ENCODE results near the gene PCDHGA5.
A peak's percentile ranks its signal among the peaks of the same experiment; 100 is the strongest.

Gene PCDHGA5

DNA sequence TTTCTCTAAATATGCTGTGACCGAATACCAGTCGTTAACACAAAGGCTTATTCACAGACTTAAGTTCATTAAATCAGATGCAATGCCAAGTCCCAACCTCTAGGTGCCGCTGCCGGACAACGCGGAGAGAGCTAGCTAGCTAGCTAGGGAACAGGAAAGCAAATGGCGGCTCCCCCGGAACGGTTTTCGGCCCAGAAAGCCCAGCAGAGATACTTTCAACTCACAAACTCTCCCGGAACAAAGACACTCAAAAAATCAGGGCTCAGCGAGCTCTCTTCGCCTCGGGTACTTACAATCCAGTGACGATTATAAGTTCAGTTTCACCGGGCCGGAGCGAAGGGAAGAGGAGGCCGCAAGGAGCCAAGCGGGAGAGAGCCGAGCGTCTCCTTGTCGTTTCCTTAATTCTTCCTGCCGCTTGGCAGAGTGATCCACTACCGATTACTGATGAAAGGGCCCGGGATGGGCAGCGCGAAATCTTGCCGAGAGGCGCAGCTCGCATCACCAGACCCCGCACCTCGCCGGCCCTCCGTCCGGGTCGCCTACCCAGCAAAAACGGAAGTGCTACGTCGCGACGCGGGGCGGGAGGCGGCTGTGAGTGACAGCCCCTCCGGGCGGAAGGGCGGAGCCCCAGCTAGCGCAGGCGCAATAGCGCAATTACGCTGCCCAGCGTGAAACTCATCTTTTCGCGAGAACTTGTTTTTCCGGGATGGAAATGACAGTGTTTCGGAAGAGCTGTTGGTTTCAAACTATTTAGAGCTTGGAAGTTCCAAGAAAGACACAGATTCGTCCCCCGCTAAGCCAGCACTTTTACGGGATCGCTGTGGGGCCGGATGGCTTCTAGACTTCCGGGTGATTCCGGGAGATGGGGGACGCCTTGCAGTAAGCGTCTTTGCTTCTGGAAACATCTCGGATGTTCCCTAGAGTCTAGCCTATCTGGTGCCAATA lies 43.5 kb upstream of the PCDHGA5 start, which contains the start of gene TAF7:
Gene TAF7 (minus strand): TSS at position 560 of the 945 bp plus-strand sequence. CDS start 740 bp downstream, outside the sequence.
- Histone ChIP-seq H3K27ac (ENCODE audit: low read length, poor library complexity, severe bottlenecking) (peak within 1 kb of the TSS; percentile 97), H3K36me3 (ENCODE audit: control insufficient read depth in 1 of 2, insufficient read depth in 2 of 2, low read depth in 1 of 2, low read length in 2 of 2) (peaks cover 11 to 34% of the 10 kb centered on the region in 2 experiments), H3K4me1 (ENCODE audit: control insufficient read depth, insufficient read depth, low read depth, low read length) (no peaks in the 10 kb centered on the region), H3K4ac (ENCODE audit: low read depth in 1 of 2, low read length in 2 of 2) (peak within 1 kb of the TSS; percentile 30 to 79), H2BK5ac (ENCODE audit: low read depth, low read length, poor library complexity, severe bottlenecking) (peak within 1 kb of the TSS; percentile 61), H2BK12ac (ENCODE audit: low read length in 2 of 2) (no peak within 1 kb of the TSS), H2AK5ac (ENCODE audit: low read length, severe bottlenecking) (no peak within 1 kb of the TSS), H3K18ac (ENCODE audit: low read depth in 1 of 2, low read length in 2 of 2) (peak within 1 kb of the TSS; percentile 41 to 97), H3K14ac (ENCODE audit: low read length in 2 of 2) (no peak within 1 kb of the TSS), H2BK15ac (ENCODE audit: low read depth, poor library complexity, severe bottlenecking) (no peak within 1 kb of the TSS), H2BK120ac (ENCODE audit: low read depth, low read length) (no peak within 1 kb of the TSS), H3K4me3 (ENCODE audit: insufficient read depth in 1 of 2, low read depth in 1 of 2, low read length in 2 of 2) (peak within 1 kb of the TSS; percentile 63 to 92), H2AFZ (ENCODE audit: low read depth, low read length) (peak within 1 kb of the TSS; percentile 75), H3K4me2 (ENCODE audit: low read length, poor library complexity, severe bottlenecking) (peak within 1 kb of the TSS; percentile 63), H4K91ac (ENCODE audit: low read length) (peak within 1 kb of the TSS; percentile 82), H3K9ac (ENCODE audit: low read length) (peak within 1 kb of the TSS; percentile 98), H3K79me1 (replicated peaks; ENCODE audit: low read length, poor library complexity, severe bottlenecking) (peaks cover 8% of the 10 kb centered on the region), H3K23ac (ENCODE audit: low read length in 2 of 2) (no peak within 1 kb of the TSS), H3K9me3 (ENCODE audit: control insufficient read depth, low read length) (peaks cover 54% of the 10 kb centered on the region), H3K27me3 (ENCODE audit: control insufficient read depth in 1 of 2, insufficient read depth in 1 of 2, low read length in 2 of 2) (no peaks in the 10 kb centered on the region), H4K8ac (ENCODE audit: low read length) (peak within 1 kb of the TSS; percentile 97)
- peak; percentile 93 for DNase-seq
- under 1% methylated on average over 66 of the region's 67 CpGs for WGBS

DNA sequence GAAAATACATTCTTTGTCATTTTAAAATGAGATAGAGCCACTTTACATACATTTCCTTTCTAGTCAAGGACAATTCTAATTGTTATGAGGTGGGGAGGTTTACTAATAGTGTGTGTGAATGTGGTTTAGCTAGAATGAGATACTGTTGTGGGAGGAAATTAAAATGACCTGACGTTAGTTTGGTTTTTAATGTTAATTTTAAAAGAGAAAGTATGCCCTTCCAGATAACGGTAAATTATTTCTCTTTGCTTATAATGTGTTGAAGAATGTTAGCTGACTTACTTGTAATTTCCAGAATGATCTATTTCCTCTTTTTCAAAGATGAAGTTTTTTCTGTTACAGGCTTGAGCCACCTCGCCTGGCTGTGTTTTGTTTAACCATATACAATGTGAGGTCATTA lies 41.7 kb upstream of the PCDHGA5 start:
- H3K9ac ChIP-seq (ENCODE audit: low read length) = no peak overlapping the region
- peaks cover 37% of the 10 kb centered on the region for H3K9me3 ChIP-seq (ENCODE audit: control insufficient read depth, low read length)
- no peak overlapping the region for H3K14ac ChIP-seq (ENCODE audit: low read length in 2 of 2)
- H3K4me2 ChIP-seq (ENCODE audit: low read length, poor library complexity, severe bottlenecking) = no peak overlapping the region
- no peak overlapping the region for H4K91ac ChIP-seq (ENCODE audit: low read length)
- no peaks in the 10 kb centered on the region for H3K4me1 ChIP-seq (ENCODE audit: control insufficient read depth, insufficient read depth, low read depth, low read length)
- no peak overlapping the region for H3K4ac ChIP-seq (ENCODE audit: low read depth in 1 of 2, low read length in 2 of 2)
- H3K4me3 ChIP-seq (ENCODE audit: insufficient read depth in 1 of 2, low read depth in 1 of 2, low read length in 2 of 2) = no peak overlapping the region
- no peak overlapping the region for H4K8ac ChIP-seq (ENCODE audit: low read length)
- no peak overlapping the region for H2AK5ac ChIP-seq (ENCODE audit: low read length, severe bottlenecking)
- no peak overlapping the region for H2BK12ac ChIP-seq (ENCODE audit: low read length in 2 of 2)
- no peak overlapping the region for H3K23ac ChIP-seq (ENCODE audit: low read length in 2 of 2)
- H3K36me3 ChIP-seq (ENCODE audit: control insufficient read depth in 1 of 2, insufficient read depth in 2 of 2, low read depth in 1 of 2, low read length in 2 of 2) = peaks cover 5 to 22% of the 10 kb centered on the region in 2 experiments
- H2BK5ac ChIP-seq (ENCODE audit: low read depth, low read length, poor library complexity, severe bottlenecking) = no peak overlapping the region
- no peak for DNase-seq
- WGBS = 100% methylated on average over 1 of the region's 3 CpGs
- no peak overlapping the region for H3K18ac ChIP-seq (ENCODE audit: low read depth in 1 of 2, low read length in 2 of 2)
- no peaks in the 10 kb centered on the region for H3K27me3 ChIP-seq (ENCODE audit: control insufficient read depth in 1 of 2, insufficient read depth in 1 of 2, low read length in 2 of 2)
- H2BK120ac ChIP-seq (ENCODE audit: low read depth, low read length) = no peak overlapping the region
- no peak overlapping the region for H3K27ac ChIP-seq (ENCODE audit: low read length, poor library complexity, severe bottlenecking)
- no peak overlapping the region for H2BK15ac ChIP-seq (ENCODE audit: low read depth, poor library complexity, severe bottlenecking)
- peaks cover 4% of the 10 kb centered on the region for H3K79me1 ChIP-seq (replicated peaks; ENCODE audit: low read length, poor library complexity, severe bottlenecking)
- no peak overlapping the region for H2AFZ ChIP-seq (ENCODE audit: low read depth, low read length)

DNA sequence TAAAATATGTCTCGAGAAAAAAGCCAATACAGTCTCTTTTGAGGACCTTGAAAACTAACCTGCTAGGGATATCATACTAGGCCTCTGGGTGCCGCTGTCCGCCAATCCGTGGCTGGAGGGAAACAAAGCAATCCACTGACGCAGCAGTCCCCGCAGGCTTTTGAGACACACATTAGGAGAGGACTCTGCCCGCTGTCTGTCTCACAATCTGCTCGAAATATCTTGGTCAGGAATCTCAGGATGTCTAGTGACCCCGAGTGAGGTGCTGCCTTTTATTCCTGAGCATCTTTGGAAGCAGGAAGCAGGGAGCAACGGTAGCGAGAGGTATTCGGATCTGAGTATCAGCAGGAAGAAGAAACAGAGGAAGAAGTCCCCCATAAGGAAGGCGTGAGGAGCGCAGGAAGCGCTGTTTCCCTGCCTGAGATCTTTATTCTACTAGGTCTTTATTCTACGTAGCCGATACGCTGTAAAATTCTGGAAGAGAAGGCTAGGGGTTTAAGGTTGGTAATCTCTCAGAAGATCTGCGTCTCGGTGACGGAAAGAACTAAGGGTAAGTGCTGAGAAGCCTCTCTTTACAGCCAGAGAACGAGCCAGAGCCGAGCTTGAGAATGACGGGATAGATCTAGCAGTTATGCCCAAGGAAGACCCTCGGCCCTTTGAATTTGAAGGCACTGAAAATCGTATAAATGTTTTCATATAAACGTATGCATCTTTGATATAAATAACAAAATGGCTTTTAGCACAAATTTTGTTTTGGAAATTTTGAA lies 37.7 kb upstream of the PCDHGA5 start:
- no peak overlapping the region for H2AFZ ChIP-seq (ENCODE audit: low read depth, low read length)
- H2BK12ac ChIP-seq (ENCODE audit: low read length in 2 of 2) = no peak overlapping the region
- H2AK5ac ChIP-seq (ENCODE audit: low read length, severe bottlenecking) = no peak overlapping the region
- no peaks in the 10 kb centered on the region for H3K27me3 ChIP-seq (ENCODE audit: control insufficient read depth in 1 of 2, insufficient read depth in 1 of 2, low read length in 2 of 2)
- peak overlapping the region; percentile 86 for H3K9ac ChIP-seq (ENCODE audit: low read length)
- no peak overlapping the region for H2BK5ac ChIP-seq (ENCODE audit: low read depth, low read length, poor library complexity, severe bottlenecking)
- no peaks in the 10 kb centered on the region for H3K36me3 ChIP-seq (ENCODE audit: control insufficient read depth in 1 of 2, insufficient read depth in 2 of 2, low read depth in 1 of 2, low read length in 2 of 2)
- no peak overlapping the region for H3K23ac ChIP-seq (ENCODE audit: low read length in 2 of 2)
- H4K91ac ChIP-seq (ENCODE audit: low read length) = no peak overlapping the region
- H3K79me1 ChIP-seq (replicated peaks; ENCODE audit: low read length, poor library complexity, severe bottlenecking) = no peaks in the 10 kb centered on the region
- H3K18ac ChIP-seq (ENCODE audit: low read depth in 1 of 2, low read length in 2 of 2) = no peak overlapping the region
- 50% methylated on average over 24 of the region's 27 CpGs for WGBS
- H3K4me3 ChIP-seq (ENCODE audit: insufficient read depth in 1 of 2, low read depth in 1 of 2, low read length in 2 of 2) = peak overlapping the region in 1 of 2 experiments; percentile 76
- H2BK120ac ChIP-seq (ENCODE audit: low read depth, low read length) = no peak overlapping the region
- H3K27ac ChIP-seq (ENCODE audit: low read length, poor library complexity, severe bottlenecking) = no peak overlapping the region
- H4K8ac ChIP-seq (ENCODE audit: low read length) = no peak overlapping the region
- H3K4me1 ChIP-seq (ENCODE audit: control insufficient read depth, insufficient read depth, low read depth, low read length) = no peaks in the 10 kb centered on the region
- peak; percentile 35 for DNase-seq
- no peak overlapping the region for H3K4me2 ChIP-seq (ENCODE audit: low read length, poor library complexity, severe bottlenecking)
- H2BK15ac ChIP-seq (ENCODE audit: low read depth, poor library complexity, severe bottlenecking) = no peak overlapping the region
- peaks cover 23% of the 10 kb centered on the region for H3K9me3 ChIP-seq (ENCODE audit: control insufficient read depth, low read length)
- no peak overlapping the region for H3K14ac ChIP-seq (ENCODE audit: low read length in 2 of 2)
- no peak overlapping the region for H3K4ac ChIP-seq (ENCODE audit: low read depth in 1 of 2, low read length in 2 of 2)

DNA sequence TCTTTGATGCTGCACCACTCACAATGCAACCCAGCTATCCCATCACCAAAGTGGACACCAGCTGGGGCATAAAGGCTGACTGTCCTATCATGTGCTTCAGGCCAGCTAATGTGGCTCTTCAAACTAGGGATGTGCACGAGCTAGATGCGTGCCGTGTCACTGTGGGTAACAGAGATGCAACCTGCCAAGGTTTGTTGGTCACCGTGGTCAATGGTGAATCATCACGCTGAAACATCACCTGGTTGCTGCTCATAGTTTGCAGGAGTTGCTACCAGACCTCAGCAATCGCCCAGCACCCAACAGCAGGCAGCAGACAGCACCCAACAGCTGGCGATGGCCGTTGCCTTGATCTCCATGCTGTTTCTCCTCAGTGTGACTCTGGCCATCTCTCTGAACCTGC lies 35.7 kb upstream of the PCDHGA5 start:
- no peak for DNase-seq
- no peak overlapping the region for H2BK15ac ChIP-seq (ENCODE audit: low read depth, poor library complexity, severe bottlenecking)
- no peak overlapping the region for H4K8ac ChIP-seq (ENCODE audit: low read length)
- no peak overlapping the region for H3K18ac ChIP-seq (ENCODE audit: low read depth in 1 of 2, low read length in 2 of 2)
- 84% methylated on average over 8 of the region's 8 CpGs for WGBS
- no peak overlapping the region for H2BK120ac ChIP-seq (ENCODE audit: low read depth, low read length)
- H2BK12ac ChIP-seq (ENCODE audit: low read length in 2 of 2) = no peak overlapping the region
- no peak overlapping the region for H3K14ac ChIP-seq (ENCODE audit: low read length in 2 of 2)
- no peaks in the 10 kb centered on the region for H3K36me3 ChIP-seq (ENCODE audit: control insufficient read depth in 1 of 2, insufficient read depth in 2 of 2, low read depth in 1 of 2, low read length in 2 of 2)
- H3K23ac ChIP-seq (ENCODE audit: low read length in 2 of 2) = no peak overlapping the region
- no peak overlapping the region for H2AFZ ChIP-seq (ENCODE audit: low read depth, low read length)
- no peak overlapping the region for H3K4me2 ChIP-seq (ENCODE audit: low read length, poor library complexity, severe bottlenecking)
- peak overlapping the region; percentile 54 for H4K91ac ChIP-seq (ENCODE audit: low read length)
- no peak overlapping the region for H3K4me3 ChIP-seq (ENCODE audit: insufficient read depth in 1 of 2, low read depth in 1 of 2, low read length in 2 of 2)
- peaks cover 29% of the 10 kb centered on the region for H3K9me3 ChIP-seq (ENCODE audit: control insufficient read depth, low read length)
- no peak overlapping the region for H2AK5ac ChIP-seq (ENCODE audit: low read length, severe bottlenecking)
- H3K27me3 ChIP-seq (ENCODE audit: control insufficient read depth in 1 of 2, insufficient read depth in 1 of 2, low read length in 2 of 2) = no peaks in the 10 kb centered on the region
- H3K4ac ChIP-seq (ENCODE audit: low read depth in 1 of 2, low read length in 2 of 2) = no peak overlapping the region
- no peak overlapping the region for H3K9ac ChIP-seq (ENCODE audit: low read length)
- H3K4me1 ChIP-seq (ENCODE audit: control insufficient read depth, insufficient read depth, low read depth, low read length) = no peaks in the 10 kb centered on the region
- H2BK5ac ChIP-seq (ENCODE audit: low read depth, low read length, poor library complexity, severe bottlenecking) = no peak overlapping the region
- no peaks in the 10 kb centered on the region for H3K79me1 ChIP-seq (replicated peaks; ENCODE audit: low read length, poor library complexity, severe bottlenecking)
- no peak overlapping the region for H3K27ac ChIP-seq (ENCODE audit: low read length, poor library complexity, severe bottlenecking)
